Measurements from ENCODE around the gene FLRT2. TPM values are rescaled to one million over a fixed set of nuclear protein-coding genes. Genes with fewer than 3 reads are reported as not detected.

The FLRT2 gene
- total RNA-seq, 1 experiment from 2014 or later, result 0.07 TPM

GRCh38 chr14:85599939-85600338 is 70.0 kb downstream of the FLRT2 start:
- ChIA-PET CTCF (no interaction called here), POLR2A (ENCODE audit: unreplicated experiment) (no interaction called here)
- no peak overlapping the region for H3K9ac ChIP-seq (ENCODE audit: low read length)
- no peak overlapping the region for H3K4me2 ChIP-seq (ENCODE audit: low read length)
- intact Hi-C loops (cut with micrococcal nuclease), result no loop called here
- no peaks in the 10 kb centered on the region for H3K9me2 ChIP-seq (replicated peaks; ENCODE audit: low read length)
- H3K4me1 ChIP-seq (ENCODE audit: insufficient read depth, low read length), result no peaks in the 10 kb centered on the region
- H4K20me1 ChIP-seq (ENCODE audit: low read length), result no peaks in the 10 kb centered on the region
- H3K4me3 ChIP-seq (ENCODE audit: low read length), result no peak overlapping the region
- H3K79me2 ChIP-seq (ENCODE audit: low read length), result no peaks in the 10 kb centered on the region
- ATAC-seq (no peak), DNase-seq (no peak)
- H3K9me3 ChIP-seq (ENCODE audit: low read length), result 0 out of 2 replicates have a peak, but pooled peaks cover 3% of the 10 kb centered on the region
- no peak for TF ChIP-seq EZH2phosphoT487 (IDR thresholded peaks at IDR 0.05; ENCODE audit: borderline replicate concordance, low read length)
- no peaks in the 10 kb centered on the region for H3F3A ChIP-seq (ENCODE audit: low read length, unreplicated experiment)
- no peaks in the 10 kb centered on the region for H3K27me3 ChIP-seq (ENCODE audit: low read length)
- H3K36me3 ChIP-seq (ENCODE audit: low read depth, low read length), result no peaks in the 10 kb centered on the region
- BruUV-seq (replicated peaks), result no TSS peak
- no peak overlapping the region for H3K27ac ChIP-seq (ENCODE audit: low read length)
- no peak overlapping the region for H2AFZ ChIP-seq (ENCODE audit: low read length)

GRCh38 chr14:85601246-85601645 is 71.3 kb downstream of the FLRT2 start:
- Histone ChIP-seq H3K27ac (ENCODE audit: low read length) (no peak overlapping the region), H3K9me3 (ENCODE audit: low read length) (0 out of 2 replicates have a peak, but pooled peaks cover 3% of the 10 kb centered on the region), H3K9me2 (replicated peaks; ENCODE audit: low read length) (no peaks in the 10 kb centered on the region), H3K27me3 (ENCODE audit: low read length) (no peaks in the 10 kb centered on the region), H3K4me3 (ENCODE audit: low read length) (no peak overlapping the region), H3F3A (ENCODE audit: low read length, unreplicated experiment) (no peaks in the 10 kb centered on the region), H3K4me1 (ENCODE audit: insufficient read depth, low read length) (no peaks in the 10 kb centered on the region), H3K4me2 (ENCODE audit: low read length) (no peak overlapping the region), H4K20me1 (ENCODE audit: low read length) (no peaks in the 10 kb centered on the region), H3K36me3 (ENCODE audit: low read depth, low read length) (no peaks in the 10 kb centered on the region), H2AFZ (ENCODE audit: low read length) (no peak overlapping the region), H3K9ac (ENCODE audit: low read length) (no peak overlapping the region), H3K79me2 (ENCODE audit: low read length) (no peaks in the 10 kb centered on the region)
- DNase-seq, result no peak
- intact Hi-C loops (cut with micrococcal nuclease), result no loop called here
- TF ChIP-seq EZH2phosphoT487 (IDR thresholded peaks at IDR 0.05; ENCODE audit: borderline replicate concordance, low read length) (no peak), EZH2 (IDR thresholded peaks at IDR 0.05; ENCODE audit: low read length, unreplicated experiment) (no peak), CTCF (conservative IDR thresholded peaks at IDR 0.05; ENCODE audit: low read depth, low read length) (no peak)
- ATAC-seq, result no peak
- CTCF ChIA-PET, result no interaction called here
- BruUV-seq (replicated peaks), result no TSS peak
- POLR2A ChIA-PET (ENCODE audit: unreplicated experiment), result no interaction called here

- H3K9me3 ChIP-seq (ENCODE audit: low read length), result 0 out of 2 replicates have a peak, but pooled peaks cover 3% of the 10 kb centered on the region
- H3K4me2 ChIP-seq (ENCODE audit: low read length), result no peak overlapping the region
- no peak for DNase-seq
- CTCF ChIA-PET, result no interaction called here
- POLR2A ChIA-PET (ENCODE audit: unreplicated experiment), result no interaction called here
- no peaks in the 10 kb centered on the region for H3K9me2 ChIP-seq (replicated peaks; ENCODE audit: low read length)
- H3K27me3 ChIP-seq (ENCODE audit: low read length), result no peaks in the 10 kb centered on the region
- no peaks in the 10 kb centered on the region for H3K79me2 ChIP-seq (ENCODE audit: low read length)
- BruUV-seq (replicated peaks), result no TSS peak
- H3K4me1 ChIP-seq (ENCODE audit: insufficient read depth, low read length), result no peaks in the 10 kb centered on the region
- H3F3A ChIP-seq (ENCODE audit: low read length, unreplicated experiment), result no peaks in the 10 kb centered on the region
- ATAC-seq, result no peak
- TF ChIP-seq EZH2 (IDR thresholded peaks at IDR 0.05; ENCODE audit: low read length, unreplicated experiment), result no peak
- no peak for TF ChIP-seq CTCF (conservative IDR thresholded peaks at IDR 0.05; ENCODE audit: low read depth, low read length)
- no peak for TF ChIP-seq EZH2phosphoT487 (IDR thresholded peaks at IDR 0.05; ENCODE audit: borderline replicate concordance, low read length)
- H4K20me1 ChIP-seq (ENCODE audit: low read length), result no peaks in the 10 kb centered on the region
- no peak overlapping the region for H3K9ac ChIP-seq (ENCODE audit: low read length)
- no peaks in the 10 kb centered on the region for H3K36me3 ChIP-seq (ENCODE audit: low read depth, low read length)
- intact Hi-C loops (cut with micrococcal nuclease), result no loop called here
- no peak overlapping the region for H2AFZ ChIP-seq (ENCODE audit: low read length)
- H3K27ac ChIP-seq (ENCODE audit: low read length), result no peak overlapping the region
- no peak overlapping the region for H3K4me3 ChIP-seq (ENCODE audit: low read length)
Measured at GRCh38 chr14:85601690-85602089, 71.7 kb downstream of the FLRT2 start.

Measured in PC-3 (cell line).